Measurements from ENCODE around the gene MBD4. TPM values are rescaled to one million over a fixed set of nuclear protein-coding genes. Genes with fewer than 3 reads are reported as not detected.

Gene MBD4
- total RNA-seq, 1 experiment from 2014 or later: 35.8 TPM

DNA sequence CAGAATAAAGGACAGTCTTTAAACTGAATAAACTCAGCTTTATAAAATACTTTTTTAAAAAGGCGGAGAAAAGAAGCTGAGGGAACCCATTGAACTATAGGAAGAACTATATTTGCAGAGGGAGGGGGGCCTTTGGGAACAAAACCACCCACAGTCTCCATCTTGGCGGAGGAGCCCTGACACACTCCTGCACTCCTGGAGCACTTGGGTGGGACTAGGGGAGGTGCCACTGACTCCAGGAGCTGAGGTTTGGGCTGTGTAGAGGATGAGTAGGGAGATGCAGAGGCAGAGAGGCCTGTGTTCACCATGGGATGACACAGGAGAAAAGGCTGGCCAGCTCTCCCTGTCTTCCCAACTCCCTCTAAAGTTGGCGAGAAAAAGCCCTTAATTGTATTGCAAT, 36.1 kb upstream of the MBD4 start:
- no peaks in the 10 kb centered on the region for H3K9me3 Mint-ChIP-seq (ENCODE audit: unreplicated experiment)
- DNase-seq (ENCODE audit: unreplicated experiment): no peak
- peaks cover 42% of the 10 kb centered on the region for H3K36me3 Mint-ChIP-seq (ENCODE audit: insufficient read depth, unreplicated experiment)
- H3K4me3 Mint-ChIP-seq (ENCODE audit: unreplicated experiment): no peak overlapping the region
- CTCF ChIA-PET: interaction anchor here (0.6 to 1.6 kb wide), 6 partner anchors 11 to 160 kb away, joined by 3 to 5 read pairs (median 3); no protein-coding TSS in a partner anchor
- TF ChIP-seq, protein P1, sequence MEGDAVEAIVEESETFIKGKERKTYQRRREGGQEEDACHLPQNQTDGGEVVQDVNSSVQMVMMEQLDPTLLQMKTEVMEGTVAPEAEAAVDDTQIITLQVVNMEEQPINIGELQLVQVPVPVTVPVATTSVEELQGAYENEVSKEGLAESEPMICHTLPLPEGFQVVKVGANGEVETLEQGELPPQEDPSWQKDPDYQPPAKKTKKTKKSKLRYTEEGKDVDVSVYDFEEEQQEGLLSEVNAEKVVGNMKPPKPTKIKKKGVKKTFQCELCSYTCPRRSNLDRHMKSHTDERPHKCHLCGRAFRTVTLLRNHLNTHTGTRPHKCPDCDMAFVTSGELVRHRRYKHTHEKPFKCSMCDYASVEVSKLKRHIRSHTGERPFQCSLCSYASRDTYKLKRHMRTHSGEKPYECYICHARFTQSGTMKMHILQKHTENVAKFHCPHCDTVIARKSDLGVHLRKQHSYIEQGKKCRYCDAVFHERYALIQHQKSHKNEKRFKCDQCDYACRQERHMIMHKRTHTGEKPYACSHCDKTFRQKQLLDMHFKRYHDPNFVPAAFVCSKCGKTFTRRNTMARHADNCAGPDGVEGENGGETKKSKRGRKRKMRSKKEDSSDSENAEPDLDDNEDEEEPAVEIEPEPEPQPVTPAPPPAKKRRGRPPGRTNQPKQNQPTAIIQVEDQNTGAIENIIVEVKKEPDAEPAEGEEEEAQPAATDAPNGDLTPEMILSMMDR (IDR thresholded peaks at IDR 0.05; ENCODE audit: unreplicated experiment): no peak
- intact Hi-C loops (cut with micrococcal nuclease): no loop called here
- H3K27me3 Mint-ChIP-seq (ENCODE audit: insufficient read depth, unreplicated experiment): no peaks in the 10 kb centered on the region
- H3K4me1 Mint-ChIP-seq (ENCODE audit: insufficient read depth, unreplicated experiment): peaks cover 5% of the 10 kb centered on the region
- no TSS peak for BruUV-seq (replicated peaks)
- POLR2A ChIA-PET: interaction anchor here (1.5 to 2.6 kb wide), 2 partner anchors 10 to 36 kb away, joined by 4 to 6 read pairs; partner anchors contain the start of genes IFT122 and MBD4
- no peak overlapping the region for H3K27ac Mint-ChIP-seq (ENCODE audit: low read depth, unreplicated experiment)

DNA sequence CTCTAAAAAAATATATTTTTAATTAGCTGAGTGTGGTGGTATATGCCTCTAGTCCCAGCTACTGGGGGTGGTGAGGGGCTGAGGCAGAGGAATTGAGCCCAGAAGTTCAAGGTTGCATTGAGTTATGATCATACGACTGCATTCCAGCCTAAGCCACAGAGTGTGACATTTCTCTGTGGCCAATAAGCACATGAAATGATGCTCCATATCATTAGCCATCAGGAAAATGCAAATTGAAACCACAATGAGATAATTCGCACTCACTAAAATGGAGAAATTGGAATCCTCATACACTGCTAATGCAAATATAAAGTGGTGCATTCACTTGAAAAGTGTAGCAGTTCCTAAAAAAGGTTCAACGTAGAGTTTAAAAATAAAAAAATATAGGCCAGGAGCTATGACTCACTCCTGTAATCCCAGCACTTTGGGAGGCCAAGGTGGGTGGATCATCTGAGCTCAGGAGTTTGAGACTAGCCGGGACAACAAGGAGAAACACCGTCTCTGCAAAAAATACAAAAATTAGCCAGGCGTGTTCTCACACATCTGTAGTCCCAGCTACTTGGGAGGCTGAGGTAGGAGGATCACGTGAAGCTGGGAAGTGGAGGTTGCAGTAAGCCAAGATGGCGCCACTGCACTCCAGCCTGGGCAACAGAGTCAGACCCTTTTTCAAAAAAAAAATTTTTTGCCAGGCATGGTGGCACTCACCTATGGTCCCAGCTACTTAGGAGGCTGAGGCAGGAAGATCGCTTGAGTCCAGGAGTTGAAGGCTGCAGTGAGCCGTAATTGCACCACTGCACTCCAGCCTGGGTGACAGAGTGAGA, 35.4 kb upstream of the MBD4 start:
- no TSS peak for BruUV-seq (replicated peaks)

DNA sequence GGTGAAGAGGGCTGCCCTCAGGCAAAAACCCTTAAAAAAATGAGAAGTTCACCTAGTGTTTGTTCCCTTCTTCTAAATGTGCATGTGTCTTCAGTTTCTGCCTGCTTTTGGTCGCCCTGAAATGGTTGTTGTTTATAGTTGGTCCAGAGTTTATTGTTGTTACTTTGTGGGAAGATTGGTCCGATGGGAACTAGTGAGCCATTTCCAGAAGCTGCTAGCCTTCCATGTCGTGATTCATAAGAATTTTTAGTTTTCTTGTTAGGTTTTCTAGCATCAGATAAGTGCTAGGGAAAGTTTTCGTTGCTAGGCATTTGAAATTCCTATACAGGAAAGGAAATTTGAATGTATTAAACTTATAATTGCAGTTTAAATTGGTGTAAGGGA, 34.0 kb upstream of the MBD4 start:
- H3K36me3 Mint-ChIP-seq (ENCODE audit: insufficient read depth, unreplicated experiment): peaks cover 39% of the 10 kb centered on the region
- H3K4me3 Mint-ChIP-seq (ENCODE audit: unreplicated experiment): no peak overlapping the region
- TF ChIP-seq, protein P1 (IDR thresholded peaks at IDR 0.05; ENCODE audit: unreplicated experiment): no peak
- H3K9me3 Mint-ChIP-seq (ENCODE audit: unreplicated experiment): no peaks in the 10 kb centered on the region
- no peak overlapping the region for H3K27ac Mint-ChIP-seq (ENCODE audit: low read depth, unreplicated experiment)
- POLR2A ChIA-PET: interaction anchor here (2.6 kb wide), 1 partner anchor 34 kb away, joined by 6 read pairs; the partner anchor contains the start of genes IFT122 and MBD4
- intact Hi-C loops (cut with micrococcal nuclease): no loop called here
- BruUV-seq (replicated peaks): no TSS peak
- no peaks in the 10 kb centered on the region for H3K27me3 Mint-ChIP-seq (ENCODE audit: insufficient read depth, unreplicated experiment)
- no peak for DNase-seq (ENCODE audit: unreplicated experiment)
- no peaks in the 10 kb centered on the region for H3K4me1 Mint-ChIP-seq (ENCODE audit: insufficient read depth, unreplicated experiment)
- CTCF ChIA-PET: interaction anchor here (0.7 kb wide), 1 partner anchor 16 kb away, joined by 3 read pairs; no protein-coding TSS in a partner anchor

More for the DNA sequence above, 35.4 kb upstream of the MBD4 start:
- Mint-ChIP-seq H3K4me3 (ENCODE audit: unreplicated experiment) (no peak overlapping the region), H3K36me3 (ENCODE audit: insufficient read depth, unreplicated experiment) (peaks cover 47% of the 10 kb centered on the region), H3K27ac (ENCODE audit: low read depth, unreplicated experiment) (no peak overlapping the region), H3K9me3 (ENCODE audit: unreplicated experiment) (no peaks in the 10 kb centered on the region), H3K27me3 (ENCODE audit: insufficient read depth, unreplicated experiment) (no peaks in the 10 kb centered on the region), H3K4me1 (ENCODE audit: insufficient read depth, unreplicated experiment) (peaks cover under 1% of the 10 kb centered on the region)
- ChIA-PET POLR2A (interaction anchor here (1.5 to 2.6 kb wide), 2 partner anchors 11 to 35 kb away, joined by 4 to 6 read pairs; partner anchors contain the start of genes IFT122 and MBD4), CTCF (interaction anchor here (0.6 to 1.6 kb wide), 6 partner anchors 12 to 160 kb away, joined by 3 to 5 read pairs (median 3); no protein-coding TSS in a partner anchor)
- TF ChIP-seq, protein P1 (IDR thresholded peaks at IDR 0.05; ENCODE audit: unreplicated experiment): no peak
- intact Hi-C loops (cut with micrococcal nuclease): no loop called here
- DNase-seq (ENCODE audit: unreplicated experiment): no peak

DNA sequence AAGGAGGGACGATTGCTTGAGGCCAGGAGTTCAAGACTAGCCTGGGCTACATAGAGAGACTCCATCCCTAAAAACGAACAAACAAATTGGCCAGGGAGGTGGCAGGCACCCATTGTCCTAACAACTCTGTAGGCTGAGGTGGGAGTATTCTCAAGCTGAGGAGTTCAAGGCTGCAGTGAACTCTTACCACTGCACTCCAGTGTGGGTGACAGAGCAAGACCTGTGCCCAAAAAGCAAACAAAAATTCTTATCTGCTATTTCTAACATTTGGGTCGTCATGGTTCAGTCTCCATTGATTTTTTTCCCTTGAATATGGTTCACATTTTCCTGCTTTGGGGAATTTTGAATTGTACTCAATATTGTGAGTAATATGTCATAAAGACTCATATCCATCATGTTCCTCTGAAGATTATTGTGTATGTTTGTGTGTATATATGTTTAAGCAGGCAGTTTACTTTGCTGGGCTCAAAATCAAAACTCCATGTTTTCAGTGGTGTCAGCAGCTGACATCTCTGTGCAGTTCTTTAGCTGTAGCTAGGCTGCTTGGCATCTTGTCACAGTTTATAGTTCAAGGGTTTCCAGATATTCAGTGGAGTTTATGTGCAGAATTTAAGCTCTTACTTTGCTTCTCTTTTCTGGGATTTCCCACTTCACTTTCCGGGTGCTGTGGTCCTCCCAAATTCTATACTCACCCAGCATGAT, 33.5 kb upstream of the MBD4 start:
- peaks cover 33% of the 10 kb centered on the region for H3K36me3 Mint-ChIP-seq (ENCODE audit: insufficient read depth, unreplicated experiment)
- no peak overlapping the region for H3K4me3 Mint-ChIP-seq (ENCODE audit: unreplicated experiment)
- intact Hi-C loops (cut with micrococcal nuclease): no loop called here
- no peak overlapping the region for H3K27ac Mint-ChIP-seq (ENCODE audit: low read depth, unreplicated experiment)
- CTCF ChIA-PET: interaction anchor here (0.7 to 1.3 kb wide), 2 partner anchors 13 to 17 kb away, joined by 3 to 4 read pairs; no protein-coding TSS in a partner anchor
- no peaks in the 10 kb centered on the region for H3K9me3 Mint-ChIP-seq (ENCODE audit: unreplicated experiment)
- TF ChIP-seq, protein P1 (IDR thresholded peaks at IDR 0.05; ENCODE audit: unreplicated experiment): no peak
- no peaks in the 10 kb centered on the region for H3K27me3 Mint-ChIP-seq (ENCODE audit: insufficient read depth, unreplicated experiment)
- H3K4me1 Mint-ChIP-seq (ENCODE audit: insufficient read depth, unreplicated experiment): no peaks in the 10 kb centered on the region
- POLR2A ChIA-PET: interaction anchor here (0.7 to 2.6 kb wide), 4 partner anchors 12 to 311 kb away, joined by 3 to 6 read pairs (median 4); partner anchors contain the start of genes EFCAB12, IFT122 and MBD4
- DNase-seq (ENCODE audit: unreplicated experiment): no peak
- BruUV-seq (replicated peaks): no TSS peak
